MM.1S (cell line): ENCODE data around the gene RPS6KA2.

Experiments
- DNase-seq: peaks from one replicate; pipeline ENCODE4 v3.0.0-alpha.2; 2015
- H2AFZ ChIP-seq: fragments of 300-600 bp; sonication (generic); 2 replicates; pipeline ENCODE4 v1.6.0; 2016; ENCODE audit warnings: antibody characterized with exemption, low read length
- H3F3A ChIP-seq: fragments of 300-600 bp; sonication (generic); 2 replicates; pipeline ENCODE4 v1.6.1; 2016; ENCODE audit warnings: mild to moderate bottlenecking, antibody characterized with exemption, low read length, moderate library complexity, mixed read lengths; ENCODE audit not compliant: insufficient read depth
- H3K27ac ChIP-seq: fragments of 300-600 bp; sonication (generic); 2 replicates; pipeline ENCODE4 v1.5.1; 2016; ENCODE audit warnings: mild to moderate bottlenecking, low read length
- H3K27me3 ChIP-seq: fragments of 300-600 bp; sonication (generic); replicated peaks from 2 replicates; pipeline ENCODE4 v1.6.0; 2016; ENCODE audit warnings: low read length; ENCODE audit not compliant: insufficient read depth
- H3K36me3 ChIP-seq: fragments of 300-600 bp; sonication (generic); replicated peaks from 2 replicates; pipeline ENCODE4 v1.6.1; 2016; ENCODE audit warnings: mild to moderate bottlenecking, low read length, mixed read lengths; ENCODE audit not compliant: insufficient read depth
- H3K4me1 ChIP-seq: fragments of 300-600 bp; sonication (generic); 2 replicates; pipeline ENCODE4 v1.6.1; 2016; ENCODE audit warnings: low read length, mixed read lengths
- H3K4me2 ChIP-seq: fragments of 300-600 bp; sonication (generic); 2 replicates; pipeline ENCODE4 v1.6.0; 2016; ENCODE audit warnings: low read depth, low read length
- H3K4me3 ChIP-seq: fragments of 300-600 bp; sonication (generic); 2 replicates; pipeline ENCODE4 v1.5.1; 2016; ENCODE audit warnings: low read length, mixed read lengths
- H3K79me2 ChIP-seq: fragments of 300-600 bp; sonication (generic); 2 replicates; pipeline ENCODE4 v1.6.1; 2016; ENCODE audit warnings: mixed run types, low read length, mixed read lengths
- H3K9ac ChIP-seq: fragments of 300-600 bp; sonication (generic); 2 replicates; pipeline ENCODE4 v1.6.1; 2016; ENCODE audit warnings: low read length, mixed read lengths
- H3K9me2 ChIP-seq: fragments of 300-600 bp; sonication (generic); replicated peaks from 2 replicates; pipeline ENCODE4 v1.6.1; 2016; ENCODE audit warnings: mild to moderate bottlenecking, low read length, mixed read lengths; ENCODE audit not compliant: insufficient read depth
- H3K9me3 ChIP-seq: fragments of 300-600 bp; sonication (generic); replicated peaks from 2 replicates; pipeline ENCODE4 v1.6.1; 2016; ENCODE audit warnings: mild to moderate bottlenecking, low read length, mixed read lengths; ENCODE audit not compliant: insufficient read depth
- H4K20me1 ChIP-seq: fragments of 300-600 bp; sonication (generic); 2 replicates; pipeline ENCODE4 v1.6.1; 2016; ENCODE audit warnings: mild to moderate bottlenecking, low read length, moderate library complexity, mixed read lengths; ENCODE audit not compliant: insufficient read depth
- EZH2 ChIP-seq: fragments of 300-600 bp; sonication (generic); optimal IDR thresholded peaks from 2 replicates; pipeline ENCODE3; 2017; ENCODE audit warnings: low read depth, mild to moderate bottlenecking, antibody characterized with exemption, low read length, mixed read lengths
- EZH2phosphoT487 ChIP-seq: fragments of 300-600 bp; sonication (generic); IDR thresholded peaks from 2 replicates; pipeline ENCODE4 v1.6.1; 2018; ENCODE audit warnings: antibody characterized with exemption, low read length
- TF ChIP-seq, protein P1 (sequence below): fragments of 300-600 bp; sonication (generic); IDR thresholded peaks from 2 replicates; pipeline ENCODE4 v1.5.1; 2016; ENCODE audit warnings: antibody characterized with exemption, low read length, mixed read lengths

RPS6KA2 gene

DNA sequence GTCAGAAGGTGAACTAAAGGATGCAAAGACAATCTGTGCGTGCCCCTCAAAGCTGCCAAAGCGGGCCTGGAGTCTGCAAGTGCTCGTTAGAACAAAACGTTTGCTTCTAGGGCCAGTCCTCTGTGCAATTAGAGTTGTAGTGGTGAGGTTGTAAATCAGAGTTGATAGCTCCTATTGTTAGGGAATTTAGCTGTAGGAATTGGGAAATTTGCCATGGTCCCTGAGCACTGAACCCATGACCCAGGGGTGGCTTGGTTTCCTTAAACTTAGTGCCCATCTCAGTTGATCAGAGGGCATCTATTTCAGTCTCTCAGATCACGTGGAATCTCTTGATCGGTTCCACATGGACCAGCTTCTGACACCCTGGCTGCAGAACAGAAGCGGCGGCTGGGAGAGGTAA is 18.8 kb upstream of the RPS6KA2 start:
- H3F3A ChIP-seq = no peaks in the 10 kb centered on the region
- no peak for DNase-seq
- no peaks in the 10 kb centered on the region for H3K4me1 ChIP-seq
- no peak overlapping the region for H3K4me3 ChIP-seq
- TF ChIP-seq EZH2 (no peak), EZH2phosphoT487 (no peak)
- TF ChIP-seq, protein P1, sequence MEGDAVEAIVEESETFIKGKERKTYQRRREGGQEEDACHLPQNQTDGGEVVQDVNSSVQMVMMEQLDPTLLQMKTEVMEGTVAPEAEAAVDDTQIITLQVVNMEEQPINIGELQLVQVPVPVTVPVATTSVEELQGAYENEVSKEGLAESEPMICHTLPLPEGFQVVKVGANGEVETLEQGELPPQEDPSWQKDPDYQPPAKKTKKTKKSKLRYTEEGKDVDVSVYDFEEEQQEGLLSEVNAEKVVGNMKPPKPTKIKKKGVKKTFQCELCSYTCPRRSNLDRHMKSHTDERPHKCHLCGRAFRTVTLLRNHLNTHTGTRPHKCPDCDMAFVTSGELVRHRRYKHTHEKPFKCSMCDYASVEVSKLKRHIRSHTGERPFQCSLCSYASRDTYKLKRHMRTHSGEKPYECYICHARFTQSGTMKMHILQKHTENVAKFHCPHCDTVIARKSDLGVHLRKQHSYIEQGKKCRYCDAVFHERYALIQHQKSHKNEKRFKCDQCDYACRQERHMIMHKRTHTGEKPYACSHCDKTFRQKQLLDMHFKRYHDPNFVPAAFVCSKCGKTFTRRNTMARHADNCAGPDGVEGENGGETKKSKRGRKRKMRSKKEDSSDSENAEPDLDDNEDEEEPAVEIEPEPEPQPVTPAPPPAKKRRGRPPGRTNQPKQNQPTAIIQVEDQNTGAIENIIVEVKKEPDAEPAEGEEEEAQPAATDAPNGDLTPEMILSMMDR = no peak
- H3K9me2 ChIP-seq = no peaks in the 10 kb centered on the region
- H3K36me3 ChIP-seq = no peaks in the 10 kb centered on the region
- H3K9ac ChIP-seq = no peak overlapping the region
- no peak overlapping the region for H3K4me2 ChIP-seq
- H2AFZ ChIP-seq = no peak overlapping the region
- no peaks in the 10 kb centered on the region for H3K79me2 ChIP-seq
- H4K20me1 ChIP-seq = no peaks in the 10 kb centered on the region
- H3K27ac ChIP-seq = no peak overlapping the region
- no peaks in the 10 kb centered on the region for H3K9me3 ChIP-seq
- H3K27me3 ChIP-seq = no peaks in the 10 kb centered on the region

DNA sequence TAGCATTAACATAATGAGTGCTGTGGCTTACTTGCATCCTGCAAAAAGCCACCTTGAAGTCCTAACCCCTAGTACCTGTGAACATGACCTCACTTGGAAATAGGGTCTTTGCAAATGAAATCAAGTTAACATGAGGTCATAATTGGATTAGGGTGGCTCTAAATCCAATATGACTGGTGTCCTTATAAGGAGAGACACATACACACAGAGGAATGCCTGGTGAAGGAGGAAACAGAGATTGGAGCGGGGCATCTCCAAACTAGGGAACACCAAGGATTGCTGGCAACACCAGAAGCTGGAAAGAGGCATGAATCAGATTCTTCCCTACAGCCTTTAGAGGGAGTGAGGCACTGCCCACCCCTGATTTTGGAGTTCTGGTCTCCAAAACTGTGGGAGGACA is 17.6 kb upstream of the RPS6KA2 start:
- no peaks in the 10 kb centered on the region for H3K9me2 ChIP-seq
- H3K79me2 ChIP-seq = no peaks in the 10 kb centered on the region
- no peak overlapping the region for H3K9ac ChIP-seq
- H3K4me2 ChIP-seq = no peak overlapping the region
- H2AFZ ChIP-seq = no peak overlapping the region
- no peaks in the 10 kb centered on the region for H3K4me1 ChIP-seq
- H3K36me3 ChIP-seq = no peaks in the 10 kb centered on the region
- H3F3A ChIP-seq = no peaks in the 10 kb centered on the region
- DNase-seq = no peak
- H3K27me3 ChIP-seq = no peaks in the 10 kb centered on the region
- no peaks in the 10 kb centered on the region for H4K20me1 ChIP-seq
- no peak overlapping the region for H3K4me3 ChIP-seq
- no peaks in the 10 kb centered on the region for H3K9me3 ChIP-seq
- TF ChIP-seq, protein P1 = no peak
- H3K27ac ChIP-seq = no peak overlapping the region

DNA sequence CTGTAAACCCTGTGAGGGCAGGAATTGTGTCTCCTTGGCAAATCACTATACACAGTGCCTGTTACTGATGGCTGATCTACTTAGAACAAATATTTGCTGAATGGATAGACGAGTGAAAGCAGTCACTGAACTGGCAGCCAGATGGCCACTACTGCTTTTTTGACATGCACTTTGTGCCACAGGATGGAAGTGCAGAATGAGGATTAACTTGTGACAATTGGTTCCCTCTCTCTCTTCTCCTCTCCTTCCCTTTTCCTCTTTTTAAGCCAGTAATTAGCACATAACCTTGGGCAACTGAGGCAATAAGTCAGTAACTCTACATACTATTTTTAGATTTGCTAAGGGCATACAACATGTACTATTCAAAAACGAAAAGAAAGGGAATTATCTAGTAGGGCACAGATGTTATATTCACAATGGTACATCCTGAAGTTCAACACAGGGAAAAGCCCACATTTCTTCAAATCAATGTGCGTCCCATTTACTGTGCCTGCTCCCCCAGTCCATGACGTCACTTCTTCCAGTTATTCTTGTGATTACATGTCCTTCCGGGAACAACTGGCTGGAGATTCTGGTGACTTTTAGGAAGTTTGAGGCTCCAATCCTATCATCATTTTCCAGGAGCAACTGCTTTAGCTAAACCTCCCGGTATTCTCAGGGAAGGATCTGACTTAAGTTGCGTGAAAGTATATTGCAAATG is 17.0 kb upstream of the RPS6KA2 start:
- H3K9ac ChIP-seq = no peak overlapping the region
- H3K79me2 ChIP-seq = no peaks in the 10 kb centered on the region
- H3F3A ChIP-seq = no peaks in the 10 kb centered on the region
- no peak overlapping the region for H3K27ac ChIP-seq
- no peak for DNase-seq
- no peaks in the 10 kb centered on the region for H3K27me3 ChIP-seq
- no peak overlapping the region for H3K4me2 ChIP-seq
- no peaks in the 10 kb centered on the region for H3K4me1 ChIP-seq
- H4K20me1 ChIP-seq = no peaks in the 10 kb centered on the region
- no peak for TF ChIP-seq EZH2phosphoT487
- TF ChIP-seq EZH2 = no peak
- no peaks in the 10 kb centered on the region for H3K36me3 ChIP-seq
- no peaks in the 10 kb centered on the region for H3K9me3 ChIP-seq
- H3K9me2 ChIP-seq = no peaks in the 10 kb centered on the region
- H2AFZ ChIP-seq = no peak overlapping the region
- no peak overlapping the region for H3K4me3 ChIP-seq

DNA sequence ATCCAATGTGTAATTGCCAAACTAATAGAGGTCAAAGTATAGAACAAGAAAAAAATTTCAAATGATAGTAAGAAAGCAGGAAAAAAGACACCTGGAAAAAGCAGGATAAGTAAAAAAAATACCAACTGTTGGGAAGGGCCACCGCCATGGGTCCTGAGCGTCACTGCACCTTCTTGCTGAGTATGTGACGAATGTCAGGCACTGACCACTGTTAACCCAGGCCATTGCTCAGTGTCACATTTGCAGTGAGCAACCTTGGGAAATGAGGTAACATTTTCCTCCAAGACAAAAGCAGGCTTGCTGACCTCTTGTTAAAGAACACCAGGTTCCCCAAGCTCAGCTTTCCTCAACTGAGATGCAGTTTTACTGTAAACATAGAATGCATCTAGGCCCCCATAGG is 15.6 kb upstream of the RPS6KA2 start:
- Histone ChIP-seq H3K27me3 (no peaks in the 10 kb centered on the region), H3K9me2 (no peaks in the 10 kb centered on the region), H3K79me2 (no peaks in the 10 kb centered on the region), H3F3A (no peaks in the 10 kb centered on the region), H4K20me1 (no peaks in the 10 kb centered on the region), H3K4me1 (no peaks in the 10 kb centered on the region), H3K9me3 (no peaks in the 10 kb centered on the region), H3K9ac (no peak overlapping the region), H2AFZ (no peak overlapping the region), H3K4me2 (no peak overlapping the region), H3K36me3 (no peaks in the 10 kb centered on the region), H3K4me3 (no peak overlapping the region), H3K27ac (no peak overlapping the region)
- TF ChIP-seq, protein P1 = no peak
- TF ChIP-seq EZH2phosphoT487 (no peak), EZH2 (no peak)
- no peak for DNase-seq
